ENCODE measurements around the gene SLC7A7. TPM values are rescaled to one million over a fixed set of nuclear protein-coding genes. Genes with fewer than 3 reads are reported as not detected.

Gene SLC7A7
- total and polyA plus RNA-seq, 2 of the 13 experiments (the other 11 are each of a cell fraction or from before 2014, with no cell fraction given), result 0.13 to 0.63 TPM

- TF ChIP-seq TIGD3 (CRISPR knock-in tag; IDR thresholded peaks at IDR 0.05; ENCODE audit: borderline replicate concordance) (peak; percentile 62; the same call in 1 of the 2 replicates), ZNF512B (CRISPR knock-in tag; IDR thresholded peaks at IDR 0.05; ENCODE audit: borderline replicate concordance) (peak; percentile 69; the same call in 1 of the 2 replicates), TEAD2 (CRISPR knock-in tag; IDR thresholded peaks at IDR 0.05) (no peak; the same call in 1 of the 2 replicates), TEF (CRISPR knock-in tag; IDR thresholded peaks at IDR 0.05) (no peak), REPIN1 (CRISPR knock-in tag; IDR thresholded peaks at IDR 0.05; ENCODE audit: borderline replicate concordance, low read depth) (no peak), IKZF4 (CRISPR knock-in tag; IDR thresholded peaks at IDR 0.05; ENCODE audit: borderline replicate concordance, low read depth, not compliant biosample characterization) (no peak), GPN1 (CRISPR knock-in tag; IDR thresholded peaks at IDR 0.05; ENCODE audit: borderline replicate concordance) (no peak), KLF12 (CRISPR knock-in tag; IDR thresholded peaks at IDR 0.05; ENCODE audit: borderline replicate concordance) (no peak; the same call in 1 of the 2 replicates), TARDBP (CRISPR knock-in tag; IDR thresholded peaks at IDR 0.05) (peak; percentile 9; the same call in 1 of the 2 replicates), TRIM24 (CRISPR knock-in tag; IDR thresholded peaks at IDR 0.05) (no peak), ZNF558 (CRISPR knock-in tag; IDR thresholded peaks at IDR 0.05; ENCODE audit: borderline replicate concordance) (no peak), ZBTB38 (CRISPR knock-in tag; IDR thresholded peaks at IDR 0.05) (no peak; the same call in 1 of the 2 replicates), ZNF225 (CRISPR knock-in tag; IDR thresholded peaks at IDR 0.05) (peak; percentile 27; the same call in 1 of the 2 replicates), ZNF792 (CRISPR knock-in tag; IDR thresholded peaks at IDR 0.05) (no peak), NFKBIZ (CRISPR knock-in tag; IDR thresholded peaks at IDR 0.05) (no peak), HDAC1 (CRISPR knock-in tag; IDR thresholded peaks at IDR 0.05) (no peak), ATF2 (CRISPR knock-in tag; IDR thresholded peaks at IDR 0.05) (no peak), PCBP1 (IDR thresholded peaks at IDR 0.05; ENCODE audit: borderline replicate concordance, low read depth, low read length) (no peak), HOXA7 (CRISPR knock-in tag; IDR thresholded peaks at IDR 0.05) (no peak), BRD4 (CRISPR knock-in tag; IDR thresholded peaks at IDR 0.05) (0 out of 2 replicates have a peak, but pooled peaks have one; percentile 23), ZNF577 (CRISPR knock-in tag; IDR thresholded peaks at IDR 0.05; ENCODE audit: borderline replicate concordance, low read depth) (no peak), ZNF24 (IDR thresholded peaks at IDR 0.05) (no peak)
Measured at GRCh38 chr14:22836301-22837113, 21.3 kb upstream of the SLC7A7 start, which contains the start of gene MMP14 (continued).

Data from HepG2 (cell line).